ENCODE data around the gene CCM2L. TPM values are rescaled to one million over a fixed set of nuclear protein-coding genes. Genes with fewer than 3 reads are reported as not detected.

CCM2L gene
- polyA plus RNA-seq, 1 of the 3 experiments (the other 2 are of a cell fraction): not detected

- no peaks in the 10 kb centered on the region for H4K20me1 ChIP-seq (ENCODE audit: insufficient read depth)
- H2AFZ ChIP-seq (ENCODE audit: low read depth): no peak overlapping the region
- ChIA-PET CTCF (no interaction called here), POLR2A (no interaction called here)
- H3K9me3 ChIP-seq: no peaks in the 10 kb centered on the region
- no peaks in the 10 kb centered on the region for H3K9me2 ChIP-seq
- TF ChIP-seq REST (IDR thresholded peaks at IDR 0.05; ENCODE audit: low read depth, low read length) (no peak), ZBTB33 (IDR thresholded peaks at IDR 0.05; ENCODE audit: borderline replicate concordance, low read depth) (no peak), PBX3 (IDR thresholded peaks at IDR 0.05) (no peak), RFX5 (IDR thresholded peaks at IDR 0.05; ENCODE audit: low read length) (no peak), FOXJ3 (CRISPR knock-in tag; IDR thresholded peaks at IDR 0.05) (no peak), MAX (IDR thresholded peaks at IDR 0.05; ENCODE audit: low read depth) (no peak), NRF1 (IDR thresholded peaks at IDR 0.05; ENCODE audit: low read depth, low read length) (no peak), IRF3 (IDR thresholded peaks at IDR 0.05; ENCODE audit: low read depth, low read length) (no peak), NFIC (IDR thresholded peaks at IDR 0.05; ENCODE audit: borderline replicate concordance) (no peak), RXRA (IDR thresholded peaks at IDR 0.05; ENCODE audit: borderline replicate concordance, low read depth) (no peak), SIN3A (IDR thresholded peaks at IDR 0.05; ENCODE audit: borderline replicate concordance, low read depth, low read length) (no peak), SMC3 (IDR thresholded peaks at IDR 0.05; ENCODE audit: low read depth, low read length) (no peak), GABPA (IDR thresholded peaks at IDR 0.05; ENCODE audit: low read depth) (no peak), FOSL2 (IDR thresholded peaks at IDR 0.05; ENCODE audit: borderline replicate concordance, low read depth) (no peak), RAD21 (IDR thresholded peaks at IDR 0.05; ENCODE audit: low read length) (no peak), TEAD4 (IDR thresholded peaks at IDR 0.05; ENCODE audit: borderline replicate concordance, insufficient read depth) (no peak), ELF1 (IDR thresholded peaks at IDR 0.05) (no peak), CTCF (IDR thresholded peaks at IDR 0.05) (no peak), USF2 (IDR thresholded peaks at IDR 0.05; ENCODE audit: borderline replicate concordance, low read depth, low read length) (no peak), TAF1 (IDR thresholded peaks at IDR 0.05; ENCODE audit: borderline replicate concordance, low read depth, low read length) (no peak)
- no peak overlapping the region for H3K9ac ChIP-seq
- H3K4me1 ChIP-seq (ENCODE audit: control insufficient read depth in 1 of 2, insufficient read depth in 2 of 2, low read depth in 1 of 2, low read length in 1 of 2): peaks cover 0 to 9% of the 10 kb centered on the region in 2 experiments; a peak in 1 of 4 replicates
- no peak for DNase-seq
- no peaks in the 10 kb centered on the region; the same call in 1 of the 2 replicates for H3K27me3 ChIP-seq (ENCODE audit: insufficient read depth)
- H3K27ac ChIP-seq (ENCODE audit: low read depth in 2 of 2, low read length in 1 of 2): no peak overlapping the region
- no peaks in the 10 kb centered on the region for H3F3A ChIP-seq (replicated peaks; ENCODE audit: insufficient read depth)
- H3K4me2 ChIP-seq: no peak overlapping the region
- no peaks in the 10 kb centered on the region for H3K36me3 ChIP-seq (replicated peaks in 1 of 2; ENCODE audit: control insufficient read depth in 1 of 2, insufficient read depth in 2 of 2, low read length in 1 of 2)
- 68% methylated on average over 7 of the region's 7 CpGs for WGBS (ENCODE audit: low lambda C conversion rate)
- no peaks in the 10 kb centered on the region for H3K79me2 ChIP-seq (ENCODE audit: insufficient read depth)
- H3K4me3 ChIP-seq (ENCODE audit: low read depth in 2 of 2, low read length in 1 of 2): no peak overlapping the region
Measured at GRCh38 chr20:32009564-32009963, 674 bp upstream of the CCM2L start.

Data from SK-N-SH (cell line).